K562 (cell line): ENCODE measurements around the gene ROBO1.

Experiments
- EHMT2 ChIP-seq: fragments of 450-650 bp; IDR thresholded peaks from 2 replicates; pipeline ENCODE4 v1.6.1; 2018; ENCODE audit warnings: antibody characterized with exemption
- ELF4 ChIP-seq: fragments of 450-650 bp; formaldehyde crosslinking; IDR thresholded peaks from 2 replicates; pipeline ENCODE4 v1.4.0; 2022; ENCODE audit warnings: missing genetic modification characterization
- MTA1 ChIP-seq: fragments of 450-650 bp; IDR thresholded peaks from 2 replicates; pipeline ENCODE4 v1.6.1; 2017; ENCODE audit warnings: borderline replicate concordance
- MYNN ChIP-seq, 2 experiments: sonication (generic); formaldehyde crosslinking in 1 of 2; IDR thresholded peaks; 2 replicates each; pipeline versions ENCODE4 v1.5.0 to v1.6.1; 2016 to 2020; ENCODE audit warnings: antibody characterized with exemption in 1 of 2, missing genetic modification reagents in 1 of 2
- POLR2AphosphoS5 ChIP-seq: IDR thresholded peaks from 2 replicates; pipeline ENCODE4 v1.6.1; 2011; ENCODE audit warnings: mild to moderate bottlenecking, low read depth, low read length, moderate library complexity; ENCODE audit not compliant: control insufficient read depth, insufficient read depth
- POU5F1 ChIP-seq: fragments of 150-350 bp; IDR thresholded peaks from 2 replicates; pipeline ENCODE4 v1.6.1; 2014; ENCODE audit warnings: borderline replicate concordance, low read length, low read depth, mild to moderate bottlenecking; ENCODE audit not compliant: partially characterized antibody
- RBFOX2 ChIP-seq: fragments of 200-400 bp; formaldehyde crosslinking; IDR thresholded peaks from 2 replicates; pipeline ENCODE4 v1.6.1; 2017; ENCODE audit warnings: low read depth, mild to moderate bottlenecking, low read length, moderate library complexity
- SIN3A ChIP-seq, 2 experiments: fragments of 150-350 bp in 1 of 2; IDR thresholded peaks; 2 replicates each; pipeline ENCODE4 v1.6.1; 2011 to 2016; ENCODE audit warnings: borderline replicate concordance in 2 of 2, low read depth in 2 of 2, low read length in 2 of 2, mild to moderate bottlenecking in 2 of 2, moderate library complexity in 2 of 2; ENCODE audit not compliant: control insufficient read depth in 1 of 2
- SRF ChIP-seq, 2 experiments: fragments of 250-450, 450-650 bp in 1 of 2; sonication (Bioruptor Pico) in 1 of 2; sonication (generic) in 1 of 2; formaldehyde crosslinking; IDR thresholded peaks; 2 replicates each; pipeline versions ENCODE4 v1.5.0 to v1.5.1; 2020 to 2022; ENCODE audit warnings: mild to moderate bottlenecking in 1 of 2, missing genetic modification reagents in 1 of 2
- XRCC5 ChIP-seq: fragments of 200-400 bp; formaldehyde crosslinking; IDR thresholded peaks from 2 replicates; pipeline ENCODE4 v1.6.1; 2017; ENCODE audit warnings: low read depth, mild to moderate bottlenecking, low read length
- ZBTB8A ChIP-seq: fragments of 450-650 bp; IDR thresholded peaks from 2 replicates; pipeline ENCODE4 v1.6.1; 2018; ENCODE audit warnings: mild to moderate bottlenecking, moderate library complexity; ENCODE audit not compliant: partially characterized antibody
- ZNF263 ChIP-seq: sonication (generic); formaldehyde crosslinking; IDR thresholded peaks from 2 replicates; pipeline ENCODE4 v1.8.0; 2022; ENCODE audit warnings: mild to moderate bottlenecking, missing genetic modification reagents, borderline replicate concordance
- TF ChIP-seq, protein P1 (sequence below): sonication (generic); formaldehyde crosslinking; IDR thresholded peaks from 2 replicates; pipeline ENCODE4 v1.9.0; 2022; ENCODE audit warnings: mild to moderate bottlenecking, missing genetic modification reagents

DNA sequence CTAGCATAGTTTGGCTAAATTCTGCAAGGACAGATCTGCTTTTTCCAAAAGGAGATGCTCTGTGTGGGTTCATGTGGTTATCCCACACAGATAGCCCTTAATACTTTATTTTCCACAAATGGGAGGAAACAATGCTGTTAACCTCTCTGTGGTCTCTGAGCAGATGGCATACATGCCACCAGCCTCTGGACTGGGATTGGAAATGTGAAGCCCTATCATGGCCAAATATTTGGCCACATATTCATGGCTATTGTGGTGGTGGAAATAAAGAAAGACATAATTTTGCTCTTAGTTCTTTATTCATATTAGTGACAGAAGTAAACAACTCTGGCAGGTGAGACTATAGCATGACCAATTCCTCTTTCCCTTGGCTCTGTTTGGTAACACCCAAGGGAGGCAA is 726.2 kb downstream of the ROBO1 start:
- TF ChIP-seq, protein P1, sequence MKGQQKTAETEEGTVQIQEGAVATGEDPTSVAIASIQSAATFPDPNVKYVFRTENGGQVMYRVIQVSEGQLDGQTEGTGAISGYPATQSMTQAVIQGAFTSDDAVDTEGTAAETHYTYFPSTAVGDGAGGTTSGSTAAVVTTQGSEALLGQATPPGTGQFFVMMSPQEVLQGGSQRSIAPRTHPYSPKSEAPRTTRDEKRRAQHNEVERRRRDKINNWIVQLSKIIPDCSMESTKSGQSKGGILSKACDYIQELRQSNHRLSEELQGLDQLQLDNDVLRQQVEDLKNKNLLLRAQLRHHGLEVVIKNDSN (CRISPR knock-in tag) = no peak
- no peak for TF ChIP-seq EHMT2
- TF ChIP-seq RBFOX2 = no peak
- TF ChIP-seq ELF4 (CRISPR knock-in tag) = no peak
- TF ChIP-seq POLR2AphosphoS5 = no peak
- no peak for TF ChIP-seq SRF (CRISPR knock-in tag; IDR thresholded peaks at IDR 0.05)
- TF ChIP-seq POU5F1 = no peak
- TF ChIP-seq ZBTB8A = no peak
- TF ChIP-seq XRCC5 = no peak
- TF ChIP-seq ZNF263 (CRISPR knock-in tag) = no peak
- TF ChIP-seq MYNN (IDR thresholded peaks at IDR 0.05) = no peak
- TF ChIP-seq MYNN (CRISPR knock-in tag; IDR thresholded peaks at IDR 0.05) = no peak
- no peak for TF ChIP-seq MTA1
- TF ChIP-seq SIN3A (IDR thresholded peaks at IDR 0.05; ENCODE audit: borderline replicate concordance in 2 of 2, control insufficient read depth in 1 of 2, low read depth in 2 of 2, low read length in 2 of 2) = no peak
